ENCODE data around the gene MYBPC2.
A peak's percentile ranks its signal among the peaks of the same experiment; 100 is the strongest.
"Not testable (repeated sequence)": the region's sequence is repeated elsewhere in the genome, so short reads cannot be mapped to it uniquely, and the experiment has no call there.

MYBPC2 gene

GRCh38 chr19:50458396-50459066 lies 25.8 kb downstream of the MYBPC2 start:
- DNase-seq (ENCODE audit: low read depth in 2 of 2) = no peak

GRCh38 chr19:50459067-50459456 lies 26.4 kb downstream of the MYBPC2 start:
- no peak for DNase-seq (ENCODE audit: low read depth in 2 of 2)

- DNase-seq (ENCODE audit: low read depth in 2 of 2) = no peak
Observed at GRCh38 chr19:50459638-50460037, 26.9 kb downstream of the MYBPC2 start.

GRCh38 chr19:50460161-50460765 lies 27.6 kb downstream of the MYBPC2 start:
- no peak for DNase-seq (ENCODE audit: low read depth in 2 of 2)

GRCh38 chr19:50461066-50461875 lies 28.6 kb downstream of the MYBPC2 start:
- peak; percentile 49 to 51 for DNase-seq (ENCODE audit: low read depth in 2 of 2)

GRCh38 chr19:50462970-50463369 lies 30.3 kb downstream of the MYBPC2 start:
- DNase-seq (ENCODE audit: low read depth in 2 of 2) = no peak

- DNase-seq (ENCODE audit: low read depth in 2 of 2) = no peak
Observed at GRCh38 chr19:50464348-50464747, 31.7 kb downstream of the MYBPC2 start.

- no peak for DNase-seq (ENCODE audit: low read depth in 2 of 2)
Observed at GRCh38 chr19:50465000-50465399, 32.3 kb downstream of the MYBPC2 start.

GRCh38 chr19:50465986-50466705 lies 33.5 kb downstream of the MYBPC2 start:
- DNase-seq (ENCODE audit: low read depth in 2 of 2) = no peak

GRCh38 chr19:50466706-50467039 lies 34.0 kb downstream of the MYBPC2 start:
- no peak for DNase-seq (ENCODE audit: low read depth in 2 of 2)

GRCh38 chr19:50467566-50467965 lies 34.9 kb downstream of the MYBPC2 start:
- DNase-seq (ENCODE audit: low read depth in 2 of 2) = no peak

- DNase-seq (ENCODE audit: low read depth in 2 of 2) = no peak
Observed at GRCh38 chr19:50468818-50469217, 36.1 kb downstream of the MYBPC2 start.

GRCh38 chr19:50473336-50473735 lies 40.6 kb downstream of the MYBPC2 start:
- not testable (repeated sequence) for DNase-seq (ENCODE audit: low read depth in 2 of 2)

- no peak for DNase-seq (ENCODE audit: low read depth in 2 of 2)
Observed at GRCh38 chr19:50475101-50475568, 42.4 kb downstream of the MYBPC2 start.

- no peak for DNase-seq (ENCODE audit: low read depth in 2 of 2)
Observed at GRCh38 chr19:50475736-50476223, 43.1 kb downstream of the MYBPC2 start.

- DNase-seq (ENCODE audit: low read depth in 2 of 2) = peak; percentile 93 to 95
Observed at GRCh38 chr19:50476224-50476906, 43.7 kb downstream of the MYBPC2 start, which contains the start of the genes EMC10 and GARIN5A. EMC10 (plus strand) TSS chr19:50476507; CDS start chr19:50476545, 38 bp downstream. GARIN5A (minus strand) TSS chr19:50476848; CDS start chr19:50476388, 460 bp downstream.

- no peak for DNase-seq (ENCODE audit: low read depth in 2 of 2)
Observed at GRCh38 chr19:50476907-50477238, 44.2 kb downstream of the MYBPC2 start.

GRCh38 chr19:50477751-50478515 lies 45.2 kb downstream of the MYBPC2 start:
- DNase-seq (ENCODE audit: low read depth in 2 of 2) = no peak

GRCh38 chr19:50478901-50479715 lies 46.4 kb downstream of the MYBPC2 start:
- no peak for DNase-seq (ENCODE audit: low read depth in 2 of 2)

Measured in stimulated activated CD4-positive, alpha-beta T cell treated with anti-CD3 and anti-CD28 coated beads, Interleukin-4, amount 100 ng/mL, for 48 hours (primary cell).